Dermis blood vessel endothelial cell (primary cell): ENCODE results near the gene PFKFB1. TPM values are rescaled to one million over a fixed set of nuclear protein-coding genes. Genes with fewer than 3 reads are reported as not detected.
"Not testable (repeated sequence)": the region's sequence is repeated elsewhere in the genome, so short reads cannot be mapped to it uniquely, and the experiment has no call there.

Experiments used
- DNase-seq: peaks from one replicate; pipeline ENCODE4 v3.0.0; 2010
- total RNA-seq: library from RNA; depleted of rRNA; stranded (reverse); fragments of >200 nt; gene quantifications from 2 replicates; pipeline ENCODE4 v1.2.3, GENCODE V29; 2014

The PFKFB1 gene
- total RNA-seq, 1 donor from 2014 or later = not detected

- no peak for DNase-seq
Measured at GRCh38 chrX:54992911-54993622, 921 bp downstream of the PFKFB1 start.

- no peak for DNase-seq
Measured at GRCh38 chrX:54991706-54992105, 2.3 kb downstream of the PFKFB1 start.

- DNase-seq = not testable (repeated sequence)
Measured at GRCh38 chrX:54983306-54983705, 10.7 kb downstream of the PFKFB1 start.

- DNase-seq = no peak
Measured at GRCh38 chrX:54980334-54980733, 13.7 kb downstream of the PFKFB1 start.

- DNase-seq = no peak
Measured at GRCh38 chrX:54979432-54979831, 14.6 kb downstream of the PFKFB1 start.

GRCh38 chrX:54978448-54978847, 15.5 kb downstream of the PFKFB1 start:
- DNase-seq = no peak

GRCh38 chrX:54977387-54977786, 16.6 kb downstream of the PFKFB1 start:
- no peak for DNase-seq

GRCh38 chrX:54964766-54965497, 29.1 kb downstream of the PFKFB1 start:
- no peak for DNase-seq

- no peak for DNase-seq
Measured at GRCh38 chrX:54961750-54962149, 32.2 kb downstream of the PFKFB1 start.

GRCh38 chrX:54950730-54951375, 43.1 kb downstream of the PFKFB1 start:
- no peak for DNase-seq

- no peak for DNase-seq
Measured at GRCh38 chrX:54945224-54945623, 48.8 kb downstream of the PFKFB1 start.

- no peak for DNase-seq
Measured at GRCh38 chrX:54944816-54945215, 49.2 kb downstream of the PFKFB1 start.

- DNase-seq = no peak
Measured at GRCh38 chrX:54937416-54937815, 56.6 kb downstream of the PFKFB1 start.

GRCh38 chrX:54935306-54935705, 58.7 kb downstream of the PFKFB1 start:
- no peak for DNase-seq

- DNase-seq = no peak
Measured at GRCh38 chrX:54934890-54935289, 59.1 kb downstream of the PFKFB1 start.

GRCh38 chrX:54934058-54934457, 59.9 kb downstream of the PFKFB1 start:
- DNase-seq = no peak

- DNase-seq = no peak
Measured at GRCh38 chrX:54933150-54933826, 60.7 kb downstream of the PFKFB1 start.

- no peak for DNase-seq
Measured at GRCh38 chrX:54931107-54931506, 62.9 kb downstream of the PFKFB1 start.

GRCh38 chrX:54930291-54931049, 63.5 kb downstream of the PFKFB1 start:
- DNase-seq = no peak

GRCh38 chrX:54928876-54929275, 65.1 kb downstream of the PFKFB1 start:
- DNase-seq = no peak

GRCh38 chrX:54926978-54927377, 67.0 kb downstream of the PFKFB1 start:
- DNase-seq = no peak

GRCh38 chrX:54923376-54923775, 70.6 kb downstream of the PFKFB1 start:
- DNase-seq = no peak
